HG03457 (cell line): ENCODE data around the gene MEST.
"Not testable (repeated sequence)": the region's sequence is repeated elsewhere in the genome, so short reads cannot be mapped to it uniquely, and the experiment has no call there.

Experiments used
- ATAC-seq: cut with Tn5 transposase; IDR thresholded peaks from one replicate; pipeline ENCODE4 v1.9.1; 2021; ENCODE audit warnings: moderate number of reproducible peaks; ENCODE audit not compliant: unreplicated experiment

Gene MEST

DNA sequence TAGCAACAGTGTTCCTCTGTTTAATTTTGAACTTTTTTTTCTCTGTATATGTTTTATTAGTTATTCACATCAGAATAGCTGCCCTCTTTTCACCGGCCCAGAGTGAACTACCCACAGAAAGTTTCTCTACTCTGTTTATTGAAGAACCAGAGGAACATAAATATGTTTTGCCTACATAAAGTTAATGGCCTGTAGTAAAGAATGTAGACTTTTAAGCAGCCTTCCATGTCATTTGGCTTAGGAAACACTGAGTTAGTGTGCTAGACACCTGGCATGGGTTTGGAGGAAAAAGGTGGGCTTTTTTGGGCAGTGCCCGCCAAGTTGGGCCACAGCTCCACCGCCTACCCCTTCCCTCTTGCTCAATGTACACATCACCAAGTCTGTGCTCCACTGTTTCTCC is 8.9 kb upstream of the MEST start:
- no peak for ATAC-seq

DNA sequence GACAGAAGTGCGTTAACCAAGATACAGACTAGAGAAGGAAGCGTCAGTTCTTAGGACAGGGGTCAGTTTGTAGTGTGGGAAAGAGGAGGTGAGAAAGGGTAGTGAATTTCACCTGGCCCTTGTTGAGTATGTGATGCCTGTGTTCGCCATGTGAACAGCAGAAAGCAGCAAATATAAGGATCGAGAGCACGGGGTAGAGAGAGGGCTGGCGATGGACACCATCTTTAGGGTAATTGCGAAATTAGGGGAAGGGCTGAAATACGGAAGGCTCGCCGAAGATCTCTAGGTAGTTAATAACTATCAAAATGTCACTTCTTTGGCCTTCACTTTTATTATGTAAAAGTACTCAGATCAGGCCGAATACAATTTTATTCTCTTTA is 6.2 kb upstream of the MEST start:
- no peak for ATAC-seq

DNA sequence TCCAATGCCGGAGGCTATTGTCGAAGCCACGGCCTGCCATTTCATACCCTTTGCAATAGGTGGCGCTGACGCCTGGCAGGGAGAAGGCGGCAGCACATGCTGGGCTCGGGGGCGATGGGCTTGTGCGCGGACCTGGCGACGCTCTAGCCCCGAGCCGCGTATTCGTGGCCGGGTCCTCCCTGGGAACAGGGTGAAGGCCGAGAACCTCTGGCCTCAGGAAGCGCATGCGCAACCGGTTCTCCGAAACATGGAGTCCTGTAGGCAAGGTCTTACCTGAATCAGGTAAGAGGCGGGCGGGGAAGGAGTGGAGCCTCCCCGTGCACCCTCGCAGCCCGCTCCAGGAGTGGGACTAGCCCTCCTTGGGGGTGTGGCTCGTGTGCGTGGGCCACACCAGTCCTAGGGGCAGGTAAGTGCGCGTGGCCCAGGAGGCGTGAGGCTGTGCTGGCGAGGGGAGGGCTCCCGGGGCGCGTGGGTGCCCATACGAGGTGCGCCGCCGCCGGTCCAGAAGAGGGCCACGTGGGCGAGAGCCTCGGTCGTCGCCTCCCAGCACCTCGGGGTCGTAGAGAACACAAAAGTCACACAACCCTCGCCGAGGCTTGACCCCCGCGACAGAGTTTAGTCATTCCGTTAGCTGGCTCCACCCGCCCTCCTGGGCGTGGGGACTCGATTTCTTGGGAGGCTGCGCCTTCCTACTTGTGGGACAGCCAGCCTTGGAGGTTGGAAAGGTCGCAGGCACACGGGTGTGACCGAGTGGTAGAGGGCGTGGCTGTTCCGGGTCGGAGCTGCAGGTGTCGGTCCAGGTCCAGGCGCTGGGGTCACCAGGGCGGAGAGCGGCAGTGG is 5.6 kb upstream of the MEST start:
- ATAC-seq = no peak

DNA sequence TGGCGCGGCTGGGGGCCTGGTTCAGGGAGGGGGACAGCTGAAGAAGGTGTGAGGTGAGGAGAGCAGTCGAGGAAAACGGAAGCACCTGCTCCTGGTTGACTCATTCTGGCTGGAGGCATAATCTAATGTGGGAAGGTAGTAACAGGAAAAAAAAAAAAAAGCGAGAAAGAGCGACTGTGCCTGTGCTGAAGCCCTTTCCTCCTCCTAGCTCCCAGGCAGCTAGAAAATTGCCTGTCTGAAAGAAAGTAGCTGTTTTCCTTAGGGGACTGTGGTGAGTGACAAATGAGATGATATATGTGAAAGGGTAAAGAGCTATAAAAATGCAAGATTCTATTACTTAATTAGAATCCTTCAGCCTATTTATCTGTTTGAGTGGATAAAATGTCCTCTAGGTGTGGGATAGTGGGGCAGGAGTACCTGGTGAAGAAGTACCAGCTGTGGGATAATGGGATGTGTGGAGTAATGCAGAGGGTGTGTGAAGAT is 4.9 kb upstream of the MEST start:
- ATAC-seq = no peak

DNA sequence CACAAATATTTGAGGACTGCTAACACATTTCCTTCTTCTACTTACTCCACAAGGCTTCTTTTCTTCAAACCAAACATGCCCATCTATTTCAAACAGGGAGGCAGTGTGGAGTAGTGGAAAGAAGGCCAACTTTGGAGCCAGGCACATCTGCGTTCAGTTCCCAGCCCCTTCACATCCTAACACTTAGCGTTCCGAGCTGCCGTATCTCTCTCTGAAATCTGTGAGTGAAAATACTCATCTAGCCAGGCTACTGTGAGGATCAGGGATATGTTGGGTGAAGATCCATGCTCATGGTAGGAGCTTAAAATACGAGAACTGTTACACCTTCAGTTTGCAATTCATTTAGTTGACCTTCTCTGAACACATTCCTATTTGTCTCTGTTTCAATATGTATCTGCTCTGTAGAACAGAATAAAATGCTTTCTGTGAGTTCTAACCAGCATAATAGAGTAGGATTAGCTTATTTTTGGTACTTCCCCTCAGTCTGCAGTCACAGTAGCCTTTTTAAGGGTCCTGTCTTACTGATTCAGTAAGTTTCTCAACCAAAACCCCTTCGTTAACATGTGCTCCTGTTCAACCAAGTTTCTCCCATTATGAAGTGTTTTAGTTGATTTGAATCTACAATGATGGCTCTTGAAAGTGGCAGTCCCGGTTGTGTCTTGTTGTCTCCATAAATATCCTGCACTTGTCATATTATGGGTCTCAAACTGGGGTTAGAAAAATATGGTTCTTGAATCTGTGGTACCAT is 3.3 kb upstream of the MEST start:
- ATAC-seq = no peak

DNA sequence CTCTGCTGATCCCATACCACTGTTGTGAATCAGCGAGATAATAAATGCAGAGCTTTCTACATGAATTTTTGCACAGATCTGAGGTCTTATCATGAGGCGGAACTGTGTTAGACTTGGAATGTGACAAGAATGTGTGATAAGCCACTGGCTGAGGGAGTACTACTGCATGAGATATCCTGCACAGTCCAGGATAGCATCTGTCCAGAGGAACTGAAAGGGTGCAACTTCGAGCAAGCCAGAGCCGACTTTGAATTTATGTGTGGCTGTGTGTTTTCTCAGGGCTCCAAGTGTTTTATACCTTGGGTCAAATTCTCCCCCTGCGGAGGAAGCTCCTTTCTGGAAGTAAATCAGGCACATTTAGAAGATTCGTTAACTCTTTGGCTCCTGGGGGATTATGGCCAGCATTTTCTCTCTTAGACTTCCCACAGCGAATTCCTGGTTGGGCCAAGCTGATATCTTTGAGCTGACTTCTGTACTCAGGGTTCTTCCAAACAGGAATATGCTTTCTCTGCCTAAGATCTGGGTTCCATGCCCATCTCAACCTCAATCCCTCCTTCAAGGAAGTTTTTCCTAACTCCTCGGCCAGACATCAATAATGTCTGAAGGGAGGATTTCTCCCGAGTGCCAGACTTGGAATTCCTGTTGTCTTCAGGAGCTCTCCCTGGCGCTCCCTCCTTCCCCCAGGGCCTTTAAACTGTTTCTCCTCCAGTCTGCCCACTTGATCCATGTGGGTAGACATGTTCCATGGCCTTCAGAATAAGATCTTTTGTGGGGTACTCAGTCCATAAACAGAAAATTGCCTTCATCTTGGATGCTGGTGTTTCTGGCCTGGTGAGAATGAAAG is 2.5 kb upstream of the MEST start:
- no peak for ATAC-seq

DNA sequence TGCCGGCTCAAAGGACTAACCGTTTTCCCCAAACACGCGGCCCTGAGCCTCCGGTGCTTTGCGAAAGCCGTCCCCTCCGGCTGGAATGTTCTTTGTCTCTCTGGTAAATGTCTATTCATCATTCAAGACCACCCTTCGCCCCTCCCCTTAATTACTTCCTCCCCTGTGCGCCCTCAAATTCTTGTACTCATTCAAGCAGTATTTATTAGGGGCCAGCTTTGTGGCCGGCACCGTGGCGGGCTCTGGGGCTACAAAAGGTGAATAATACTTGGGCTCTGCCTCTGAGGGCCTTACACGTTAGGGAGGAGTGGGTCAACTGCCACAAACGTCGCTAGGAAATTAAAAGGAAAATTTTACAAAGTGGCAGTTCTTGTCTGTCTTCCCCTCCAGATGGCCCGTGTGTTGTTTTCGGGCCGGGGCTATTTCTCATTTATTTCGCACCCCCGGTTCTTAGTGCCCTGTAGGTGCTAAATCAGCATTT is 1.5 kb upstream of the MEST start:
- ATAC-seq = no peak

DNA sequence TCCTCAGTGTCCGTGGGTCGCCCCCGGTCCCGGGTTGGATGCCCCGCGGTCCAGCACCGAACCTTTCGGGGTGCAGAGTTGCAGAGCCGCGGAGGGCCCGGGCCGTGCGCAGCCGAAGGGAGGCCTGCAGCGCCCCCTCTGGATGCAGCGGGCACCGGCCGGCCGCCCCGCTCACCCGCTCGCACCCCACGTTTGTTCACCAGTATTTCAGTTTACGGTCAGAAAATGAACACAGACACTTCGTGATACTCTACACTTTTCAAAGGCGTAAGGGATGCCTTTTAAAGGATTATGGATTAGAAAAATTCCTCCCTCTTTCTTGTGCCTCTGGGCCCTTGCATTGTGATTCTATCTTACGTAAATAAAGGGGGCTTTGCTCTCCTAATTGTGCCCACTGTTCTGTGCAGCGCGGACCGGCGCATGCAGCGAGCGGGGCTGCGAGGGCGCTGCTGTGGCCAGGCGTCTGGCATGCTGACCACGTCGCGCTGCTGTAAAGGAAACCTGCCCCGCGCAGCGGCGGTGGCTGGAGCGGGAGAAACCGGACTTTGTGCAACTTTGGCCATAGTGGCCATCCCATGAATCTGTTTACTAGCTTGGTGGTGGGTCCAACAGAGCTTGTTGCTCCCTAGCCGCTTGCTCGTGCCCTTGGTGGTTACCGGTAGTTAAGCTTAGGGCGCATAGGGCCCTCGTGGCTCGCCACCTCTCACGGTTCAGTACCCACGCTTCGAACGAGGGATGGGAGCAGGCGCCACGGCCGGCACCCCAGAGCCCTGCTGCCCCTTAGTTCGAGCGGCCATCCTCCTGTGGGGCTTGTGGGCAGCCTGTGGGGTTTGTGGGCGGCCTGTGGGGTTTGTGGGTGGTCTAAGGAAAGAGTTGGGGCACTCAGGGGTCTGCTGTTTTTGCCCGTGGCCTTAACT is 739 bp upstream of the MEST start:
- no peak for ATAC-seq

DNA sequence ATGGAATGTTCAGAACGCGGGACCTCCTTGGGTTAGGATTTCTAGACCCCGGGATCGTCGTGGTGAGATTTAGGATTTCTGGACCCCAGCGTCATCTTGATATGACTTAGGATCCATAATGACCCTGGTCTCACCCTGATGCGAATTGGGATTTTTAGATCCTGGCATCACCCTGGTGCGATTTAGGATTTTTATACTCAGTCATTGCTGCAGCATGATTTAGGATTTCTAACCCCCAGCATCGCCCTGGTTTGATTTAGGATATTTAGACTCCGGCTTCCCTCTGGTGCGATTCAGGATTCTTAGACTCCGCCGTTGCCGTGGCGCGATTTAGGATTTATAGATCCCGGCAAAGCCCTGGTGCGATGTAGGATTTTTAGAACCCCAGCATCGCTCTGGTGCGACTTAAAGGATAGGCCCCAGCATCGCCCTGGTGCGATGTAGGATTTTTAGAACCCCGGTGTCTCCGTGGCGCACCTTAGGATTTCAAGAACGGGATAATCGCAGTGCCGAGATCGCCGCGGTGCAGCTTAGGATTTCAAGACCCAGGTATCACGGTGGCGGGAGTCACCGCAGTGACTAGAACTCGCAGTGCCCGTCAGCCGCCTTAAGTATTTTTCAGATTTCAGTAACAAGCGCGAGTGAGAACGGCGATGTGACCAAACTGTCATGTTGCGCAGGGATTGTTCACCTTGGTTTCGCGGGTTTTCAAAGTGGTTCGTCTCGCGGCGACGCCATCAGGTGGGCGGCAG is 814 bp downstream of the MEST start:
- ATAC-seq = no peak

DNA sequence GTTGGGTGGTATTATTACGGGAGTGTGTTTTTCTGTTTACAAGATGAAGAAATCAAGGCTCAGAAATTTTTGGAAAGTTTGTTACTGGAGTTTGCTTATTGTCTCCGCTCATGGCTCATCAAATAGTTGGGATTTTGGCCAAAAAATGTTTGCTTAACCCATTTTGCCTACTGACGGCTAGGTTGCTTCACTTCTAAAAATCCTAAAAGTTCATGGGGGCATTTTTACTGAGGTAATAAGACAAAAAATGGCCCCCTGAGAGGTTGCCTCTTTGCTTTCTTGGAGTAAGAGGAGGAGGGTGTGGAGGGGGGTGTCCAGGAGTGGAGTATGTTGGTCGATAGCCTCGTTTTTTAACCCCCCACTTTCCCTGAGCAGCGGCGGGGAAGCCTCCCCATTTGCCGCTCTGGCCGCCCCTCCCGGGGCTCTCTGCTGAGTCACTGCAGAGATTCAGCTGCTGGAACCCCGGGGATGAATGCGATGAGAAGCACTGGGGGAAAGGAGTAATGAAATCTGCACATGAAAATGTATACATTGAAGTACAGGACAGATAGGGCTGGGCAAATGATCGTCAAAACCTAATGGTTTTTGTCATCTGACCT is 1.5 kb downstream of the MEST start:
- no peak for ATAC-seq

DNA sequence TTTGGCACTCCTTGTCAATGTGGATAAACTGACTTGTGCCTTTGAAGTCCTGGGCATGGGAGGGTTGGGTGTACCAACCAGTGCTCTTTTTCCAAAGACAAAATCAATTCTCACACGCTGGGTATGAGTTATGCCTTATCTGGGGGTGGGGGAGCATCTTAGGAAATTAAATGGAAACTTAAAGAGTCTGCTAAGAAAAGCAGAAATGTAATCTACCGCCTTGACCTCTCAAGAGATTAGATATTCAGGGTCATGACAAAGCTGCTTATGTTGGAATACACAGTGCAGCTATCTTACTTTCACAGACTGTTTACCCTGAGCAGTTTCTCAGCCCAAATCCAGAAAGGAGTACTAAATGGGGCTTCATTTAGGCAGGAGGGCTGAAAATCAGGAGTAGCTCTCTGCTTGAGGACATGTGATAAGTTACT is 2.6 kb downstream of the MEST start:
- no peak for ATAC-seq

DNA sequence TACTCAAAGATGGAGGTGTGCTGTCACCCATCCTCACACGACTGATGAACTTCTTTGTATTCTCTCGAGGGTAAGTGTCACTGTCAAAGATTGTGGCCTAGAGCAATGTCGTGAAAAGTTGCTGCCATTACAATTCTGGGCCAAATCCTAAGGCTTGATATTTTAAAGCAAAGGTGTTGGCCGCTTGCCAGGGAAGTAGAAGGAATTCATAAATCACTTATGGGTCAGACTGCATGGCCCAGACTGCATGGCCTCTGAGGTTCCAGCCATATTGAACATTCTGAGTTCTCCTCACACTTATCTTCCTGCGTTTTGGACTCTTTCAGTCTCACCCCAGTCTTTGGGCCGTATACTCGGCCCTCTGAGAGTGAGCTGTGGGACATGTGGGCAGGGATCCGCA is 8.6 kb downstream of the MEST start:
- ATAC-seq = no peak

DNA sequence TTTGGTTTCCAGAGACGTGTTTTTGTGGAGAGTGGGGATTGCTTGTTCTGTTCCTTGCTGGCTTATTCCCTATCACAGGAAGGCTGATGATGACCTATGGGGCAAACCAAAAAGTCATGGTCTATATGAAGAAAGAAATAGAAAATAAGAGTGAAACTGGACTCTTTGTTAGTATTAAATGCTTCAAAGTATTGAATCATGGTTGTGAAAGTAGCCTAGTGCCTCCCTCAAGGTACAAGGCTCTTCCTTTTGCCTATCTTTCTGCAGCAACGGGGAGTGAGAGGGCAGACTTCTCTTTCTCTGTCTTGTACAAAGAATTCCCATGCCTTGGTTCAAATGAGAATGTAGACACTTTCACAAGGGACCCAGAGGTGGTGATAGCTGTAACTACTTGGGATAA is 9.0 kb downstream of the MEST start:
- no peak for ATAC-seq

DNA sequence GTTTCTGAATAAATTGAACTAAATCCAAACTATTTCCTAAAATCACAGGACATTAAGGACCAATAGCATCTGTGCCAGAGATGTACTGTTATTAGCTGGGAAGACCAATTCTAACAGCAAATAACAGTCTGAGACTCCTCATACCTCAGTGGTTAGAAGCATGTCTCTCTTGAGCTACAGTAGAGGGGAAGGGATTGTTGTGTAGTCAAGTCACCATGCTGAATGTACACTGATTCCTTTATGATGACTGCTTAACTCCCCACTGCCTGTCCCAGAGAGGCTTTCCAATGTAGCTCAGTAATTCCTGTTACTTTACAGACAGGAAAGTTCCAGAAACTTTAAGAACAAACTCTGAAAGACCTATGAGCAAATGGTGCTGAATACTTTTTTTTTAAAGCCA is 13.9 kb downstream of the MEST start:
- no peak for ATAC-seq

DNA sequence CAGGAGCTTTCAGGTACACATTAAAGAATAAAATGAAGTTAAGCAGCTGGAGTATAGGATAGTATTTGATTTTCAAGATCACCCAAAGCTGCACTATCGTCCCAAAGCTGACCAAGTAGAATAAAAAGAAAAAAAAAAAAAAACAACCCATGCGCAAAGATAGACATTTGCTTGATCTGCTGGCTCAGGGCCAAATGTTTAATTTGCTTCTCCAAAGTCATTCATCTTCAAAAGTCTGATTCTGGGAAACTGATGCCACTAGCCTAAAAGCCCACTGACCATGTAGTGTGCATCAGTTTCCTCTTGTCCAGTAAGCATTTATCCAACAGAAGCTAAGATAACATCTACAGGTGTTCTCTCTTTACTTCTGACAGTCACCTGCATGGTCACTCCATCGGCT is 14.5 kb downstream of the MEST start:
- no peak for ATAC-seq

DNA sequence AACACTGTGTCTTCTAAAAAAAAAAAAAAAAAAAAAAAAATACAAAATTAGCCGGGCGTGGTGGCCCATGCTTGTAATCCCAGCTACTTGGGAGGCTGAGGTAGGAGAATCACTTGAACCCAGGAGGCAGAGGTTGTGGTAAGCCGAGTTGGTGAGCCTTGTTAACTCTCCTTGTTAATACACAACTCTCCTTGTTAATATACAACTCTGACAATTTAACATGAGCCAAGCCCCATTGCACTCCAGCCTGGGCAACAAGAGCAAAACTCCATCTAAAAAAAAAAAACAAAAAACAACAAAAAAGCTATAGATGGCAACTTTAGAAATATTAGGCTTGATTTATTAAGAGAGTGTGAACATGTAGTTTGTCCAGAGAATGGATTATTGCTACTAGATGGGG is 20.2 kb downstream of the MEST start:
- ATAC-seq = not testable (repeated sequence)

DNA sequence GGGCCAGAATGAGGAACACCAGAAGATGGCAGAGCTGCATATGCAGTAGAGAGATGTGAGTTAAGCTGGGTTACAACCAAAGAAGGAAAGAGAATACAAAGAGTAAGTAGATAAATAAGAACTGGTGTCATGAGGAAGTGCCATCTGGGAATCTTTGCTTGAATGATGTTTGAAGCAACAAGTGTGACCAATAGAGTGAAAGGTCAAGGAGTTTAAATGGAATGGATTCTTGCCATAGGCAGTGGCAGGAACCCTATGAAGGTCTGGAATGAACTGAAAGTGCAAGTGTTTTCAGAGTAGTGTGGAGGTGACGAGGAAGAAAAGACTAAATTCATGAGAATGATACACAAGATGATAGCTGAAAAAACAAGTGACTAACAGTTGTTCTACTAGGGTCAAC is 21.6 kb downstream of the MEST start:
- ATAC-seq = no peak

DNA sequence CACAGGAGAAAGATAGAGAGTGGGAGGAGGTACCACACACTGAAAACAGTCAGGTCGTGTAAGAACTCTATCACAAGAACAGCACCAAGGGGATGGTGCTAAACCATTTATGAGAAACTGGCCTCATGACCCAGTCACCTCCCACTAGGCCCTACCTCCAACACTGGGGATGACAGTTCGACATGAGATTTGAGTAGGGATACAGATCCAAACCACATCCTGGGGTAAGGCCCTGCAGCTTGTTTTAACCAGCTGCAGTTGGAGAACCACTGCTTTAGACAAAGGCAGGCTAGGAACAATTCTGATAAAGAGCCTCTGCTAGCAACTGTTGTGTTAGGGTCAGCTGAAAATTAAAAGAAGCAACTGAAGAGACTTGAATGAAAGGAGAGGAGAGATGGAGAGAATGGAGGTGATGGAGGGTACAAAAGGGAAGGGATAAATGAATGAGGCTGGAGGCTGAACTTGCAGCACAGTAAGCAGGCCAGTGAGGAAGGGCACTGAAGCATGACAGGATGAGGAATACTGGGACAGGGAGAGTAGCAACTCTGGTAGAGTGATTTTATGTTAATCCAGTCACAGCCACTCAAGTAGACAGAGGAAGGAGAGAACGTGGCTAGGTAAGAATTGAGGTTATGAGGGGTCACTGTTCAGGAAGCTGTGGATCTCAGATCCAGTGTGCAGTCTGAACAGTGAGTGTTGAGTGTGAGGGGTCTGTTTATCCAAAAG is 23.6 kb downstream of the MEST start:
- no peak for ATAC-seq
